Left ventricle myocardium inferior (tissue), 1 donor: ENCODE results near the gene ZNF354B. TPM values are rescaled to one million over a fixed set of nuclear protein-coding genes. Genes with fewer than 3 reads are reported as not detected.
"Not testable (repeated sequence)": the region's sequence is repeated elsewhere in the genome, so short reads cannot be mapped to it uniquely, and the experiment has no call there.

Experiments used
- DNase-seq: peaks from one replicate; pipeline ENCODE4 v3.0.0-alpha.2; 2020
- H3K27ac ChIP-seq: fragments of 200-600 bp; replicated peaks from 2 replicates; pipeline ENCODE4 v1.8.0; 2021
- H3K27me3 ChIP-seq: fragments of 200-600 bp; 2 replicates; pipeline ENCODE4 v1.8.0; 2021; ENCODE audit warnings: low read depth
- H3K36me3 ChIP-seq: fragments of 200-600 bp; 2 replicates; pipeline ENCODE4 v1.8.0; 2021
- H3K4me1 ChIP-seq: fragments of 200-600 bp; 2 replicates; pipeline ENCODE4 v1.8.0; 2021
- H3K4me3 ChIP-seq: fragments of 200-600 bp; 2 replicates; pipeline ENCODE4 v1.8.0; 2021; ENCODE audit warnings: mild to moderate bottlenecking, moderate library complexity
- H3K9me3 ChIP-seq: fragments of 200-600 bp; replicated peaks from 2 replicates; pipeline ENCODE4 v1.8.0; 2021
- intact Hi-C: fragments of 100-400 bp; cut with micrococcal nuclease; formaldehyde crosslinking; loops from one replicate; pipeline ENCODE4 v1.11.0; 2022
- total RNA-seq: library from RNA; stranded (reverse); fragmentation: NEBNext Ultra II Directional; extraction: Animal tissue kit (Norgen Biotek cat#: 25700); gene quantifications from one replicate; pipeline ENCODE4 v1.2.1, GENCODE V29; 2021
- TF ChIP-seq, protein P1 (sequence below): fragments of 200-600 bp; IDR thresholded peaks from 2 replicates; pipeline ENCODE4 v1.8.0; 2021; ENCODE audit warnings: antibody characterized with exemption, mild to moderate bottlenecking, borderline replicate concordance
- donor health status: DM: no; HTN: yes; CAD: no; lungs with severe emphysema.

The ZNF354B gene
- total RNA-seq, 1 donor from 2014 or later = 7.2 TPM

DNA sequence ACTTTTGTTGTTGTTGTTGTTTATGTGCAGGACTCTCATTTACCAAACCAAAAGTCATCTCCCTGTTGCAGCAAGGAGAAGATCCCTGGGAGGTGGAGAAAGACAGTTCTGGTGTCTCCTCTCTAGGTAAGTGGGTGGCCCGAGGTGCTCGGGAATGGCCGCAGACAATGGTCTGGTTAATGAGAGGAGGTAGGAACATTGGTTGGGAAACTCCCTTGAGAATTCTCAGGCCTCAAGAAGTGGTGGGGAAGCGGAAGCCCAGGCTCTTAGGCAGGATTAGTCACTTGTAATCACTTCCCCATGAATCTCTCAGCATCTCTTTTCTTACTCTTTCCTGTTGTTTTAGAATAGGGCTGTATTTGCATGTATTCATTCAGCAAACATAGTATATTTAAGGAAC lies 7.2 kb downstream of the ZNF354B start:
- no peak for DNase-seq
- intact Hi-C loops = no loop called here
- TF ChIP-seq, protein P1, sequence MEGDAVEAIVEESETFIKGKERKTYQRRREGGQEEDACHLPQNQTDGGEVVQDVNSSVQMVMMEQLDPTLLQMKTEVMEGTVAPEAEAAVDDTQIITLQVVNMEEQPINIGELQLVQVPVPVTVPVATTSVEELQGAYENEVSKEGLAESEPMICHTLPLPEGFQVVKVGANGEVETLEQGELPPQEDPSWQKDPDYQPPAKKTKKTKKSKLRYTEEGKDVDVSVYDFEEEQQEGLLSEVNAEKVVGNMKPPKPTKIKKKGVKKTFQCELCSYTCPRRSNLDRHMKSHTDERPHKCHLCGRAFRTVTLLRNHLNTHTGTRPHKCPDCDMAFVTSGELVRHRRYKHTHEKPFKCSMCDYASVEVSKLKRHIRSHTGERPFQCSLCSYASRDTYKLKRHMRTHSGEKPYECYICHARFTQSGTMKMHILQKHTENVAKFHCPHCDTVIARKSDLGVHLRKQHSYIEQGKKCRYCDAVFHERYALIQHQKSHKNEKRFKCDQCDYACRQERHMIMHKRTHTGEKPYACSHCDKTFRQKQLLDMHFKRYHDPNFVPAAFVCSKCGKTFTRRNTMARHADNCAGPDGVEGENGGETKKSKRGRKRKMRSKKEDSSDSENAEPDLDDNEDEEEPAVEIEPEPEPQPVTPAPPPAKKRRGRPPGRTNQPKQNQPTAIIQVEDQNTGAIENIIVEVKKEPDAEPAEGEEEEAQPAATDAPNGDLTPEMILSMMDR = no peak
- no peak overlapping the region for H3K27ac ChIP-seq
- no peaks in the 10 kb centered on the region for H3K27me3 ChIP-seq
- peaks cover 8% of the 10 kb centered on the region for H3K9me3 ChIP-seq
- peaks cover 92% of the 10 kb centered on the region for H3K36me3 ChIP-seq
- H3K4me3 ChIP-seq = no peak overlapping the region
- peaks cover 17% of the 10 kb centered on the region for H3K4me1 ChIP-seq

DNA sequence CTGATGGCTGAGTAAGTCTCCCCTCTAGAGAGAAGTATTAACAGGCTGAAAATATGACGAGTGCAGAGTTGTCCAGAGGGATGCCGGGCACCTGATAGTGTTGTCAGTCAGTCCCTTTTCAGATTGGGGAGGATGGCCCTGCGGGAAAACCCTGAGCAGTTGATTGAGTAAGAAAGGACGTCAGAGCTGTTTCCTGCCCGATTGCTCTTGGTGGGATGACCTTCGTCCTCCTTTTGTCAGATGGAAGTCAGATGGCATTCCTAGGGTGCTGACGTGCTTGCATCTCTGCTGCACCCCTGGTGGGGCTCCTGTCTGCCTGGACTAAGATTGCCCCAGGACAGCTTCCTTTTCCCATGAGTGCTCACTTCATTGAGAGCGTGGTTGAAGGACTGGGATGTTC lies 9.8 kb downstream of the ZNF354B start:
- TF ChIP-seq, protein P1 = no peak
- no peak for DNase-seq

DNA sequence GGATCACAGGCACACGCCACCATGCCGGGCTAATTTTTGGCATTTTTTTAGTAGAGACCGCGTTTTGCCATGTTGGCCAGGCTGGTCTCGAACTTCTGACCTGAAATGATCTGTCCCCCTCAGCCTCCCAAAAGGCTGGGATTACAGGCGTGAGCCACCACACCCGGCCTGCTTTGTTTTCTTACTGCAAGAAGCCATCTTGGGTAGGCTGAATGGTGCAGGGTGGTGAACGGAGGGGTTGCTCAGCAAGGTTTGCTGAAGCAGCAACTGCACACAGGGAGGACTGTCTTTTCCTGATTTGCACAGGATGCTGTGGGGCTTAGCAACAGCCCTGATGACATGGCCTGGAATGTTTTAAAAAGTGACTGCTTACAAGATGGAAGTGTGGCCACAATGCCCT lies 10.7 kb downstream of the ZNF354B start:
- H3K27me3 ChIP-seq = no peaks in the 10 kb centered on the region
- intact Hi-C loops = no loop called here
- TF ChIP-seq, protein P1 = no peak
- no peak for DNase-seq
- H3K9me3 ChIP-seq = peaks cover 43% of the 10 kb centered on the region
- H3K36me3 ChIP-seq = peaks cover 97% of the 10 kb centered on the region
- H3K27ac ChIP-seq = no peak overlapping the region
- no peak overlapping the region for H3K4me3 ChIP-seq
- peaks cover 4% of the 10 kb centered on the region for H3K4me1 ChIP-seq

More for the DNA sequence above, 9.8 kb downstream of the ZNF354B start:
- Histone ChIP-seq H3K27ac (no peak overlapping the region), H3K36me3 (peaks cover 94% of the 10 kb centered on the region), H3K4me1 (peaks cover 4% of the 10 kb centered on the region), H3K27me3 (no peaks in the 10 kb centered on the region), H3K9me3 (peaks cover 34% of the 10 kb centered on the region), H3K4me3 (no peak overlapping the region)
- intact Hi-C loops = no loop called here

DNA sequence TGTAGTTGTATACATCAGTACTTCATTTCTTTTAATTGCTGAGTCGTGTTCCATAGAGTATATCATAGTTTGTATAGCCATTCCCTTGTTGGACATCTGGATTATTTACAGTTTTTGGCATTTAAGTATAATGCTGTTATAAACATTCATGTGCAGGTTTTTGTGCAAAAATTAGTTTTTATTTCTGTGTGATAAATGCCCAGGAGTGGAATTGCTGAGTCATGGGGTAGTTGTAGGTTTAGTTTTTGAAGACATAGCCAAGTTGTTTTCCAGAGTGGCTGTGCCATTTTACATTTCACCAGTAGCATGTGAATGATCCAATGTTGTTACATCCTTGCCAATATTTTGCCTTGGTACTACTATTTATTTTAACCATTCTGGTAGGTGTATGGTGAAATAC lies 12.5 kb downstream of the ZNF354B start:
- Histone ChIP-seq H3K27ac (no peak overlapping the region), H3K4me3 (no peak overlapping the region), H3K27me3 (no peaks in the 10 kb centered on the region), H3K36me3 (peaks cover 97% of the 10 kb centered on the region), H3K4me1 (peaks cover 4% of the 10 kb centered on the region), H3K9me3 (peaks cover 61% of the 10 kb centered on the region)
- TF ChIP-seq, protein P1 = no peak
- no peak for DNase-seq
- intact Hi-C loops = no loop called here

DNA sequence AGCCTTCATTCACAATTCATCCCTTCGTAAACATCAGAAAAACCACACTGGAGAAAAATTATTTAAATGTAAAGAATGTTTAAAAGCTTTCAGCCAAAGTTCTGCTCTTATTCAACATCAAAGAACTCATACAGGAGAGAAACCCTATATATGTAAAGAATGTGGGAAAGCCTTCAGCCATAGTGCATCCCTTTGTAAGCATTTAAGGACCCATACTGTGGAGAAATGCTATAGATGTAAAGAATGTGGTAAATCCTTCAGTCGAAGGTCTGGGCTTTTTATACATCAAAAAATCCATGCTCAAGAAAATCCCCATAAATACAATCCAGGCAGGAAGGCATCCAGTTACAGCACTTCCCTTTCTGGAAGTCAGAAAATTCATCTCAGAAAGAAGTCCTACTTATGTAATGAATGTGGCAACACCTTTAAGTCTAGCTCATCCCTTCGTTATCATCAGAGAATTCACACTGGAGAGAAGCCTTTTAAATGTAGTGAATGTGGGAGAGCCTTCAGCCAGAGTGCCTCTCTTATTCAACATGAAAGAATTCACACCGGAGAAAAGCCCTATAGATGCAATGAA lies 23.5 kb downstream of the ZNF354B start:
- intact Hi-C loops, H3K4me1 ChIP-seq, DNase-seq, H3K27me3 ChIP-seq, H3K4me3 ChIP-seq, H3K27ac ChIP-seq: not testable (repeated sequence)
- H3K36me3 ChIP-seq = peaks cover 100% of the 10 kb centered on the region
- H3K9me3 ChIP-seq = peaks cover 100% of the 10 kb centered on the region

DNA sequence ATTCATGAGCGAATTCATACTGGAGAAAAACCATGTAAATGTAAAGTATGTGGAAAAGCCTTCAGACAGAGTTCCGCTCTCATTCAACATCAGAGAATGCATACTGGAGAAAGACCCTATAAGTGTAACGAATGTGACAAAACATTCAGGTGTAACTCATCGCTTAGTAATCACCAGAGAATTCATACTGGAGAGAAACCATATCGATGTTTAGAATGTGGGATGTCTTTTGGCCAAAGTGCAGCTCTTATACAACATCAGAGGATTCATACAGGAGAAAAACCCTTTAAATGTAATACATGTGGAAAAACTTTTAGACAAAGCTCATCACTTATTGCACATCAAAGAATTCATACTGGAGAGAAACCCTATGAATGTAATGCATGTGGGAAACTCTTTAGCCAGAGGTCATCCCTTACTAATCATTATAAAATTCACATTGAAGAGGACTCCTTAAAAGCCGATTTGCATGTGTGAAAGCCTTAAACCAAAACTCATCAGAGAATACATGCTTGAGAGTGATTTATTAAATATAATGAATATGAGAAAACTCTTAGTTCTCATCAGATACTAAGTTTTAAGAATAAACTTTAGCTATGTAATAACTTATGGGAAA lies 24.2 kb downstream of the ZNF354B start:
- Histone ChIP-seq H3K9me3 (peaks cover 100% of the 10 kb centered on the region), H3K27ac (no peak overlapping the region), H3K4me3 (no peak overlapping the region), H3K36me3 (peaks cover 100% of the 10 kb centered on the region), H3K4me1 (no peaks in the 10 kb centered on the region), H3K27me3 (no peaks in the 10 kb centered on the region)
- TF ChIP-seq, protein P1 = no peak
- intact Hi-C loops = no loop called here
- no peak for DNase-seq
